PC-3 (cell line): ENCODE measurements around the gene TGFBR3. TPM values are rescaled to one million over a fixed set of nuclear protein-coding genes. Genes with fewer than 3 reads are reported as not detected.

Experiments used
- ATAC-seq: fragments of 200-7000 bp; cut with Tn5 transposase; 2 replicates; pipeline ENCODE4 v1.9.1; 2020; ENCODE audit warnings: mild to moderate bottlenecking, moderate library complexity
- BruUV-seq: library from RNA; stranded (reverse); fragments of 400-500 nt; replicated peaks from 2 replicates; lab custom pipeline; 2021; lab: Mats Ljungman, UMichigan
- CTCF ChIA-PET: fragments of 300-600 bp; sonication (Branson Sonifier 250); formaldehyde crosslinking; loops from one replicate; lab custom pipeline; 2022; ENCODE audit warnings: antibody characterized with exemption; lab: Charles Lee
- POLR2A ChIA-PET: fragments of 300-600 bp; sonication (Branson Sonifier 250); formaldehyde crosslinking; loops from one replicate; lab custom pipeline; 2022; ENCODE audit warnings: antibody characterized with exemption; ENCODE audit not compliant: unreplicated experiment; lab: Charles Lee
- DNase-seq: peaks from one replicate; pipeline ENCODE4 v3.0.0-alpha.2; 2015
- H2AFZ ChIP-seq: fragments of 300-600 bp; sonication (generic); 2 replicates; pipeline ENCODE4 v1.6.0; 2016; ENCODE audit warnings: antibody characterized with exemption, low read length
- H3F3A ChIP-seq: fragments of 300-600 bp; sonication (generic); one replicate; pipeline ENCODE4 v1.6.0; 2017; ENCODE audit warnings: antibody characterized with exemption, low read length, control low read depth, mild to moderate bottlenecking; ENCODE audit not compliant: unreplicated experiment
- H3K27ac ChIP-seq: fragments of 300-600 bp; sonication (generic); 2 replicates; pipeline ENCODE4 v1.5.1; 2016; ENCODE audit warnings: mild to moderate bottlenecking, low read length
- H3K27me3 ChIP-seq: fragments of 300-600 bp; sonication (generic); 2 replicates; pipeline ENCODE4 v1.6.1; 2016; ENCODE audit warnings: low read length, mixed read lengths
- H3K36me3 ChIP-seq: fragments of 300-600 bp; sonication (generic); 2 replicates; pipeline ENCODE4 v1.6.1; 2016; ENCODE audit warnings: low read depth, mixed run types, low read length, mixed read lengths
- H3K4me1 ChIP-seq: fragments of 300-600 bp; sonication (generic); 2 replicates; pipeline ENCODE4 v1.5.1; 2016; ENCODE audit warnings: low read length; ENCODE audit not compliant: insufficient read depth
- H3K4me2 ChIP-seq: fragments of 300-600 bp; sonication (generic); 2 replicates; pipeline ENCODE4 v1.6.0; 2016; ENCODE audit warnings: low read length
- H3K4me3 ChIP-seq: fragments of 300-600 bp; sonication (generic); 2 replicates; pipeline ENCODE4 v1.5.1; 2016; ENCODE audit warnings: mild to moderate bottlenecking, low read length, mixed read lengths
- H3K79me2 ChIP-seq: fragments of 300-600 bp; sonication (generic); 2 replicates; pipeline ENCODE4 v1.6.1; 2017; ENCODE audit warnings: low read length, mixed read lengths
- H3K9ac ChIP-seq: fragments of 300-600 bp; sonication (generic); 2 replicates; pipeline ENCODE4 v1.6.0; 2016; ENCODE audit warnings: mild to moderate bottlenecking, low read length
- H3K9me2 ChIP-seq: fragments of 300-600 bp; sonication (generic); replicated peaks from 2 replicates; pipeline ENCODE4 v1.6.1; 2016; ENCODE audit warnings: mixed run types, low read length, mixed read lengths
- H3K9me3 ChIP-seq: fragments of 300-600 bp; sonication (generic); 2 replicates; pipeline ENCODE4 v1.6.1; 2016; ENCODE audit warnings: low read length, mixed read lengths
- H4K20me1 ChIP-seq: fragments of 300-600 bp; sonication (generic); 2 replicates; pipeline ENCODE4 v1.6.1; 2016; ENCODE audit warnings: low read length, mixed read lengths
- EZH2 ChIP-seq: fragments of 300-600 bp; sonication (generic); IDR thresholded peaks from one replicate; pipeline ENCODE4 v1.6.1; 2017; ENCODE audit warnings: antibody characterized with exemption, mild to moderate bottlenecking, low read length; ENCODE audit not compliant: unreplicated experiment
- EZH2phosphoT487 ChIP-seq: fragments of 300-600 bp; sonication (generic); IDR thresholded peaks from 2 replicates; pipeline ENCODE4 v1.6.1; 2018; ENCODE audit warnings: mild to moderate bottlenecking, antibody characterized with exemption, low read length, borderline replicate concordance
- intact Hi-C: fragments of 100-400 bp; cut with micrococcal nuclease; formaldehyde crosslinking; loops from 2 replicates; pipeline ENCODE4 v1.9.0; 2023
- total RNA-seq: library from RNA; depleted of rRNA; stranded (reverse); fragments of >200 nt; gene quantifications from 2 replicates; pipeline ENCODE4 v1.2.3, GENCODE V29; 2014
- TF ChIP-seq, protein P1 (sequence below): fragments of 300-600 bp; sonication (generic); conservative IDR thresholded peaks from 2 replicates; pipeline ENCODE4 v1.5.1; 2017; ENCODE audit warnings: antibody characterized with exemption, low read depth, mild to moderate bottlenecking, low read length

Gene TGFBR3
- total RNA-seq, 1 experiment from 2014 or later = 2.8 TPM

DNA sequence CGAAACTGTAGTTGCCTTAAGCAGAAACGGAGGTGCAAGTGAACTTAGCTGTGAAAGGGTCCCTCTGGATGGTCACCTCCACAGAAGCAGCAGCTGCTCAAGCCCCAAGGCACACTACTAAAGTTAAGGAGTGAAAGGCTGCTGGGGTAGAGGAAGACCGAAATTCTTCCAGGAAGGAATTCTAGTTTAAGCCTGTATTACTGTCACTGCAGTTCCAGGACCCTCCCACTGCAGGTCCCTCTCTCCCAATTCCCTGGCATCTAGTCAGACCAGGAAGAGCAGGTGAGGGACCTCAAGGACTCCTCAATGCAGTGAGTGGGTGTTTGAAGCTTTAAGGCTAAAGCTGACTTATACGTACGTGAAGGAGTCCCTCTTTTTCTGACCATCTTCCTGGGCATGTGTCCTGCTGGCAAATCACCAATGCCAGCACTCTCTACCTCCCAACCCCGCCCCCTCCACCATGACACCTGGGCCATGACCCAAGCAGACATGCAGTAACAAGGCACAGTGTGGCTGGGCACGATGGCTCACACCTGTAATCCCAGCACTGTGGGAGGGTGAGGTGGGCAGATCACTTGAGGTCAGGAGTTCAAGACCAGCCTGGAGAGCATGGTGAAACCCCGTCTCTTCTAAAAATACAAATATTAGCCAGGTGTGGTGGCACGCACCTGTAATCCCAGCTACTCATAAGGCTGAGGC is 57.2 kb downstream of the TGFBR3 start:
- no peak overlapping the region for H3K9ac ChIP-seq
- H3K27ac ChIP-seq = no peak overlapping the region
- H3F3A ChIP-seq = no peaks in the 10 kb centered on the region
- no peak overlapping the region for H2AFZ ChIP-seq
- ATAC-seq (no peak), DNase-seq (no peak)
- no peaks in the 10 kb centered on the region for H3K79me2 ChIP-seq
- no peaks in the 10 kb centered on the region for H3K9me2 ChIP-seq
- BruUV-seq = no TSS peak
- H3K36me3 ChIP-seq = no peaks in the 10 kb centered on the region
- no peak overlapping the region for H3K4me3 ChIP-seq
- no peaks in the 10 kb centered on the region for H4K20me1 ChIP-seq
- intact Hi-C loops = no loop called here
- no peaks in the 10 kb centered on the region for H3K9me3 ChIP-seq
- ChIA-PET CTCF (no interaction called here), POLR2A (no interaction called here)
- no peak for TF ChIP-seq EZH2phosphoT487
- TF ChIP-seq, protein P1, sequence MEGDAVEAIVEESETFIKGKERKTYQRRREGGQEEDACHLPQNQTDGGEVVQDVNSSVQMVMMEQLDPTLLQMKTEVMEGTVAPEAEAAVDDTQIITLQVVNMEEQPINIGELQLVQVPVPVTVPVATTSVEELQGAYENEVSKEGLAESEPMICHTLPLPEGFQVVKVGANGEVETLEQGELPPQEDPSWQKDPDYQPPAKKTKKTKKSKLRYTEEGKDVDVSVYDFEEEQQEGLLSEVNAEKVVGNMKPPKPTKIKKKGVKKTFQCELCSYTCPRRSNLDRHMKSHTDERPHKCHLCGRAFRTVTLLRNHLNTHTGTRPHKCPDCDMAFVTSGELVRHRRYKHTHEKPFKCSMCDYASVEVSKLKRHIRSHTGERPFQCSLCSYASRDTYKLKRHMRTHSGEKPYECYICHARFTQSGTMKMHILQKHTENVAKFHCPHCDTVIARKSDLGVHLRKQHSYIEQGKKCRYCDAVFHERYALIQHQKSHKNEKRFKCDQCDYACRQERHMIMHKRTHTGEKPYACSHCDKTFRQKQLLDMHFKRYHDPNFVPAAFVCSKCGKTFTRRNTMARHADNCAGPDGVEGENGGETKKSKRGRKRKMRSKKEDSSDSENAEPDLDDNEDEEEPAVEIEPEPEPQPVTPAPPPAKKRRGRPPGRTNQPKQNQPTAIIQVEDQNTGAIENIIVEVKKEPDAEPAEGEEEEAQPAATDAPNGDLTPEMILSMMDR = no peak
- no peak for TF ChIP-seq EZH2
- H3K27me3 ChIP-seq = no peaks in the 10 kb centered on the region
- no peak overlapping the region for H3K4me2 ChIP-seq
- H3K4me1 ChIP-seq = no peaks in the 10 kb centered on the region

DNA sequence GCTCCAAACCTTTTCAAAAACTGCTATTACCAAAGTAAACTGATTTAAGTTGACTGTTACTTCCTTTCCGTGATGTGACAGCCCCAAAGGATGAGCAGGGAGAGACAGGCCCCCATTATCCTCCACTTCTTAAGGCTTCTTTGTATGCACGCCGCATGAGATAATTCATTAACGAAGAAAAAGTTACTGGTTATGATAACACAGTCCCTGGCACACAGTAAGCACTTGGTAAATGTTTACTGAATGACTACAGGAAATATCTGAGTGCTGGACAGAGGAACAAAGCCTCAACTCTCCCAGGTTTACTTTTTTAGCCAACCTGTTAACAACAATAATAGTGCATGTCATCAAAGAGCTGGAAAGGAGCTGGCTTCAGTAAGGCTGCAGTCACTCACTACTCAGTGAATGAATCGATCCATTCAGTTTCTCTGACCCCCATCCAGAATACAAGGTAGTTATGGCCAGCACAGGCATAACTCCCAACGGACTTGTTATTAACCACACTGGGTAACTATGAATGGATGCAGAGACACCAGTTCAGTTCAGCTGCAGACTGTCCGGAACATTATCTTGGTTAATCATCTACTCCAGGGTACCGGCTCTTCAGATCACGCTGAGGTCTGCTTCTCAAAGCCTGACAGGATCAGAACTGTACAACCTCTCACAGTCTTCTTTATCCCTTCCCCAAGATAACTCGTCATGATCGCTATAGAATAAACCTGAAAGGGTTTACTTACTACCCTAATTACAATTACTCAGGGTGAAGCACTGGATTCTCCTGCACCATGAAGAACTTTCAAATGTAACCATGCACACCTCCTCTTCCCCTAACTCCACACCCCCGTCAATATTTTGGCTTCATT is 58.3 kb downstream of the TGFBR3 start:
- no peaks in the 10 kb centered on the region for H3F3A ChIP-seq
- no peak overlapping the region for H3K9ac ChIP-seq
- no peaks in the 10 kb centered on the region for H3K9me3 ChIP-seq
- intact Hi-C loops = no loop called here
- POLR2A ChIA-PET = no interaction called here
- no TSS peak for BruUV-seq
- no peaks in the 10 kb centered on the region for H3K79me2 ChIP-seq
- no peaks in the 10 kb centered on the region for H3K9me2 ChIP-seq
- H3K36me3 ChIP-seq = no peaks in the 10 kb centered on the region
- H3K4me1 ChIP-seq = no peaks in the 10 kb centered on the region
- H3K27ac ChIP-seq = no peak overlapping the region
- H3K4me2 ChIP-seq = no peak overlapping the region
- no peak overlapping the region for H2AFZ ChIP-seq
- no peaks in the 10 kb centered on the region for H3K27me3 ChIP-seq
- TF ChIP-seq EZH2 = no peak
- TF ChIP-seq, protein P1 = no peak
- TF ChIP-seq EZH2phosphoT487 = no peak
- no peak for DNase-seq
- H4K20me1 ChIP-seq = no peaks in the 10 kb centered on the region
- peak; percentile 20 for ATAC-seq
- CTCF ChIA-PET = no interaction called here
- no peak overlapping the region for H3K4me3 ChIP-seq

DNA sequence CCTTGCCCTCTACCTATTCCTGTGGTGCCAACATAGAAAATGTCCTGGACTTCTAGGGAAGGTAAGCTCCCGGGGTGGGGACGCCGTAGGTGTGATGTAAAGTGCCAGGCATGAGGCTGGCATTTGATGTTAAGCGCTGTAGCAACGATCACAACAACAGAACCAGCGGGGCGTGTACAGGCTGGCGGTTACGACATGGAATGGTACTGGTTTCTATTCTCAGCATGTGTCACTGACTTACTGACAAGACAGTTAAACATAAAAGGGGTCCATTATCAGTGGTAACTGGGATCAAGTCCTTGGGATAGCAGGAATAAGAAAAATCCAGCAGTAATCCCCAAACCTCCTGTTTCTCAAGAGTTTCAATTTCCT is 58.9 kb downstream of the TGFBR3 start:
- Histone ChIP-seq H3K9ac (no peak overlapping the region), H3K79me2 (no peaks in the 10 kb centered on the region)
- no peak for ATAC-seq

More for the DNA sequence above, 58.9 kb downstream of the TGFBR3 start:
- no peaks in the 10 kb centered on the region for H3F3A ChIP-seq
- TF ChIP-seq EZH2 = no peak
- TF ChIP-seq EZH2phosphoT487 = no peak
- TF ChIP-seq, protein P1 = no peak
- H4K20me1 ChIP-seq = no peaks in the 10 kb centered on the region
- no peak overlapping the region for H3K27ac ChIP-seq
- no TSS peak for BruUV-seq
- no peaks in the 10 kb centered on the region for H3K27me3 ChIP-seq
- H3K4me1 ChIP-seq = no peaks in the 10 kb centered on the region
- H2AFZ ChIP-seq = no peak overlapping the region
- no peak overlapping the region for H3K4me2 ChIP-seq
- H3K36me3 ChIP-seq = no peaks in the 10 kb centered on the region
- POLR2A ChIA-PET = no interaction called here
- H3K4me3 ChIP-seq = no peak overlapping the region
- no peak for DNase-seq
- intact Hi-C loops = no loop called here
- H3K9me2 ChIP-seq = no peaks in the 10 kb centered on the region
- CTCF ChIA-PET = no interaction called here
- H3K9me3 ChIP-seq = no peaks in the 10 kb centered on the region
